ENCODE results near the gene PLXNA2. TPM values are rescaled to one million over a fixed set of nuclear protein-coding genes. Genes with fewer than 3 reads are reported as not detected.

PLXNA2 gene
- total RNA-seq, 1 experiment from 2014 or later = 0.89 TPM

DNA sequence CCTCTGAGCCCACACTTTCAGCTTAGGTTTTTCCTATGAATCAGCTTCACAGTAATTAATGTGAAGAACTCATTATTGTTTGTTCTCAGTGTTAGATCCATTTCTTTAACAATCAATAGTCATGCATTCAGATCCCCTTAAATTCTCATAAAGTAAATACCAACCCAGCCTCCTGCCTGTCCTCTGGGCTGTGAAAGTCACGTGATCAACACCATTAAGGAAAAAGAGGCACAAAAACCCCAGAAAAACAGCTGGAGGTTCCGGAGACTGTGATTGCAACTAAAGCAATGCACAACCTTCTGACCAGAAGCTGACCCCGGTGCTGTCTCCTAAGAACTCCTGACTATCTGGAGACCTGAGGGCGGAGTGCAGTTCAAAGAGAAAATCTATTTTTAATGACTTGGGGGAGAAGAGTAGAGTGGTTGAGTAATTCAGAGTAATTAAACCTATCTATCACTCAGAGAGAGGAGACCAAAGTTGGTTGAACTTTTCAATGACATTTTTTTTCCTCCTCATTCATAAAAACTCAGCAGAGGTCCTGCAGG lies 132.5 kb downstream of the PLXNA2 start:
- no TSS peak for BruUV-seq (replicated peaks)
- intact Hi-C loops (cut with micrococcal nuclease) = no loop called here
- ATAC-seq (no peak), DNase-seq (ENCODE audit: low read depth, low spot score) (no peak)
- ChIA-PET POLR2A (no interaction called here), CTCF (interaction anchor here (2.2 kb wide), 1 partner anchor 21 kb away, joined by 7 read pairs; no protein-coding TSS in a partner anchor), RAD21 (ENCODE audit: low non-redundant PET in 1 of 2, low total read pairs in 2 of 2, uncharacterized antibody in 2 of 2, unreplicated experiment in 2 of 2) (no interaction called here)
- Histone ChIP-seq H3K4me3 (replicated peaks in 1 of 2; ENCODE audit: low read depth in 1 of 2, low read length in 2 of 2) (no peak overlapping the region), H3K79me2 (ENCODE audit: insufficient read depth, low read length) (no peaks in the 10 kb centered on the region), H2AFZ (ENCODE audit: low read depth, low read length, poor library complexity, severe bottlenecking) (no peak overlapping the region), H3K36me3 (ENCODE audit: control insufficient read depth in 1 of 2, insufficient read depth in 2 of 2, low read length in 2 of 2) (no peaks in the 10 kb centered on the region), H3K27ac (ENCODE audit: low read depth, low read length) (no peak overlapping the region), H3K4me1 (ENCODE audit: control insufficient read depth in 1 of 2, insufficient read depth in 2 of 2, low read length in 2 of 2) (peaks cover 0 to 11% of the 10 kb centered on the region in 2 experiments; a peak in 2 of 4 replicates), H3K9ac (ENCODE audit: low read length) (no peak overlapping the region), H3K4me2 (ENCODE audit: low read length) (no peak overlapping the region), H4K20me1 (ENCODE audit: insufficient read depth) (no peaks in the 10 kb centered on the region), H3K27me3 (ENCODE audit: insufficient read depth, low read length) (peaks cover 6% of the 10 kb centered on the region), H3K9me2 (ENCODE audit: insufficient read depth) (no peaks in the 10 kb centered on the region), H3K9me3 (ENCODE audit: control insufficient read depth in 1 of 2, insufficient read depth in 1 of 2, low read depth in 1 of 2, low read length in 2 of 2) (no peaks in the 10 kb centered on the region)
- TF ChIP-seq SRF (IDR thresholded peaks at IDR 0.05; ENCODE audit: low read depth) (no peak), SP1 (IDR thresholded peaks at IDR 0.05; ENCODE audit: low read depth) (no peak), ZFX (IDR thresholded peaks at IDR 0.05) (no peak), POLR2A (IDR thresholded peaks at IDR 0.05; ENCODE audit: borderline replicate concordance, extremely low read depth, insufficient read depth, insufficient read length) (no peak), EZH2 (IDR thresholded peaks at IDR 0.05) (no peak), TCF7L2 (IDR thresholded peaks at IDR 0.05; ENCODE audit: borderline replicate concordance, extremely low read depth, insufficient read depth, insufficient read length) (no peak), JUND (IDR thresholded peaks at IDR 0.05) (no peak)

GRCh38 chr1:208110296-208110695 lies 133.9 kb downstream of the PLXNA2 start:
- no TSS peak for BruUV-seq (replicated peaks)
- intact Hi-C loops (cut with micrococcal nuclease) = no loop called here
- CTCF ChIA-PET = interaction anchor here (2.2 kb wide), 1 partner anchor 22 kb away, joined by 7 read pairs; no protein-coding TSS in a partner anchor
- no peak for TF ChIP-seq SIN3A (IDR thresholded peaks at IDR 0.05; ENCODE audit: low read depth)
- no peak for TF ChIP-seq FOSL1 (IDR thresholded peaks at IDR 0.05; ENCODE audit: low read depth)
- TF ChIP-seq POLR2A (IDR thresholded peaks at IDR 0.05; ENCODE audit: borderline replicate concordance, extremely low read depth, insufficient read depth, insufficient read length) = no peak
- TF ChIP-seq EZH2 (IDR thresholded peaks at IDR 0.05) = no peak
- no peak for TF ChIP-seq ZBTB33 (IDR thresholded peaks at IDR 0.05; ENCODE audit: extremely low read depth, insufficient replicate concordance, low read length)
- TF ChIP-seq CEBPB (IDR thresholded peaks at IDR 0.05; ENCODE audit: low read depth) = no peak
- no peak for TF ChIP-seq TCF7L2 (IDR thresholded peaks at IDR 0.05; ENCODE audit: borderline replicate concordance, extremely low read depth, insufficient read depth, insufficient read length)
- no peak for TF ChIP-seq SP1 (IDR thresholded peaks at IDR 0.05; ENCODE audit: low read depth)
- TF ChIP-seq, protein P1, sequence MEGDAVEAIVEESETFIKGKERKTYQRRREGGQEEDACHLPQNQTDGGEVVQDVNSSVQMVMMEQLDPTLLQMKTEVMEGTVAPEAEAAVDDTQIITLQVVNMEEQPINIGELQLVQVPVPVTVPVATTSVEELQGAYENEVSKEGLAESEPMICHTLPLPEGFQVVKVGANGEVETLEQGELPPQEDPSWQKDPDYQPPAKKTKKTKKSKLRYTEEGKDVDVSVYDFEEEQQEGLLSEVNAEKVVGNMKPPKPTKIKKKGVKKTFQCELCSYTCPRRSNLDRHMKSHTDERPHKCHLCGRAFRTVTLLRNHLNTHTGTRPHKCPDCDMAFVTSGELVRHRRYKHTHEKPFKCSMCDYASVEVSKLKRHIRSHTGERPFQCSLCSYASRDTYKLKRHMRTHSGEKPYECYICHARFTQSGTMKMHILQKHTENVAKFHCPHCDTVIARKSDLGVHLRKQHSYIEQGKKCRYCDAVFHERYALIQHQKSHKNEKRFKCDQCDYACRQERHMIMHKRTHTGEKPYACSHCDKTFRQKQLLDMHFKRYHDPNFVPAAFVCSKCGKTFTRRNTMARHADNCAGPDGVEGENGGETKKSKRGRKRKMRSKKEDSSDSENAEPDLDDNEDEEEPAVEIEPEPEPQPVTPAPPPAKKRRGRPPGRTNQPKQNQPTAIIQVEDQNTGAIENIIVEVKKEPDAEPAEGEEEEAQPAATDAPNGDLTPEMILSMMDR (IDR thresholded peaks at IDR 0.05 in 2 of 3, conservative IDR thresholded peaks at IDR 0.05 in 1 of 3; ENCODE audit: borderline replicate concordance in 1 of 3, insufficient read depth in 1 of 3, low read depth in 2 of 3, low read length in 2 of 3) = no peak
- TF ChIP-seq, protein P2, sequence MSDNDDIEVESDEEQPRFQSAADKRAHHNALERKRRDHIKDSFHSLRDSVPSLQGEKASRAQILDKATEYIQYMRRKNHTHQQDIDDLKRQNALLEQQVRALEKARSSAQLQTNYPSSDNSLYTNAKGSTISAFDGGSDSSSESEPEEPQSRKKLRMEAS (IDR thresholded peaks at IDR 0.05) = no peak
- TF ChIP-seq RAD21 (IDR thresholded peaks at IDR 0.05; ENCODE audit: low read depth) = no peak
- TF ChIP-seq ZNF274 (IDR thresholded peaks at IDR 0.05; ENCODE audit: low read depth, low read length) = no peak
- TF ChIP-seq ATF3 (IDR thresholded peaks at IDR 0.05) = no peak
- no peak for TF ChIP-seq POLR2AphosphoS5 (IDR thresholded peaks at IDR 0.05; ENCODE audit: low read depth, low read length)

More at GRCh38 chr1:208110296-208110695, 133.9 kb downstream of the PLXNA2 start:
- H3K36me3 ChIP-seq (ENCODE audit: control insufficient read depth in 1 of 2, insufficient read depth in 2 of 2, low read length in 2 of 2) = no peaks in the 10 kb centered on the region
- H3K27me3 ChIP-seq (ENCODE audit: insufficient read depth, low read length) = peaks cover 4% of the 10 kb centered on the region
- H3K27ac ChIP-seq (ENCODE audit: low read depth, low read length) = no peak overlapping the region
- H3K9me2 ChIP-seq (ENCODE audit: insufficient read depth) = no peaks in the 10 kb centered on the region
- H3K9ac ChIP-seq (ENCODE audit: low read length) = no peak overlapping the region
- H3K4me1 ChIP-seq (ENCODE audit: control insufficient read depth in 1 of 2, insufficient read depth in 2 of 2, low read length in 2 of 2) = peaks cover 0 to 11% of the 10 kb centered on the region in 2 experiments; a peak in 2 of 4 replicates
- H3K4me2 ChIP-seq (ENCODE audit: low read length) = no peak overlapping the region
- POLR2A ChIA-PET = no interaction called here
- H3K79me2 ChIP-seq (ENCODE audit: insufficient read depth, low read length) = no peaks in the 10 kb centered on the region
- H3K9me3 ChIP-seq (ENCODE audit: control insufficient read depth in 1 of 2, insufficient read depth in 1 of 2, low read depth in 1 of 2, low read length in 2 of 2) = no peaks in the 10 kb centered on the region
- H4K20me1 ChIP-seq (ENCODE audit: insufficient read depth) = no peaks in the 10 kb centered on the region
- no peak for DNase-seq (ENCODE audit: low read depth, low spot score)
- H2AFZ ChIP-seq (ENCODE audit: low read depth, low read length, poor library complexity, severe bottlenecking) = no peak overlapping the region
- no peak for ATAC-seq
- H3K4me3 ChIP-seq (replicated peaks in 1 of 2; ENCODE audit: low read depth in 1 of 2, low read length in 2 of 2) = no peak overlapping the region
- RAD21 ChIA-PET (ENCODE audit: low non-redundant PET in 1 of 2, low total read pairs in 2 of 2, uncharacterized antibody in 2 of 2, unreplicated experiment in 2 of 2) = interaction anchor here in 1 of 2 experiments (0.8 kb wide), 1 partner anchor 88 kb away, joined by 3 read pairs; no protein-coding TSS in a partner anchor

Data from HCT116 (cell line).